Measurements from ENCODE around the gene PLXNB2. TPM values are rescaled to one million over a fixed set of nuclear protein-coding genes. Genes with fewer than 3 reads are reported as not detected.
A peak's percentile ranks its signal among the peaks of the same experiment; 100 is the strongest.

Gene PLXNB2, protein sequence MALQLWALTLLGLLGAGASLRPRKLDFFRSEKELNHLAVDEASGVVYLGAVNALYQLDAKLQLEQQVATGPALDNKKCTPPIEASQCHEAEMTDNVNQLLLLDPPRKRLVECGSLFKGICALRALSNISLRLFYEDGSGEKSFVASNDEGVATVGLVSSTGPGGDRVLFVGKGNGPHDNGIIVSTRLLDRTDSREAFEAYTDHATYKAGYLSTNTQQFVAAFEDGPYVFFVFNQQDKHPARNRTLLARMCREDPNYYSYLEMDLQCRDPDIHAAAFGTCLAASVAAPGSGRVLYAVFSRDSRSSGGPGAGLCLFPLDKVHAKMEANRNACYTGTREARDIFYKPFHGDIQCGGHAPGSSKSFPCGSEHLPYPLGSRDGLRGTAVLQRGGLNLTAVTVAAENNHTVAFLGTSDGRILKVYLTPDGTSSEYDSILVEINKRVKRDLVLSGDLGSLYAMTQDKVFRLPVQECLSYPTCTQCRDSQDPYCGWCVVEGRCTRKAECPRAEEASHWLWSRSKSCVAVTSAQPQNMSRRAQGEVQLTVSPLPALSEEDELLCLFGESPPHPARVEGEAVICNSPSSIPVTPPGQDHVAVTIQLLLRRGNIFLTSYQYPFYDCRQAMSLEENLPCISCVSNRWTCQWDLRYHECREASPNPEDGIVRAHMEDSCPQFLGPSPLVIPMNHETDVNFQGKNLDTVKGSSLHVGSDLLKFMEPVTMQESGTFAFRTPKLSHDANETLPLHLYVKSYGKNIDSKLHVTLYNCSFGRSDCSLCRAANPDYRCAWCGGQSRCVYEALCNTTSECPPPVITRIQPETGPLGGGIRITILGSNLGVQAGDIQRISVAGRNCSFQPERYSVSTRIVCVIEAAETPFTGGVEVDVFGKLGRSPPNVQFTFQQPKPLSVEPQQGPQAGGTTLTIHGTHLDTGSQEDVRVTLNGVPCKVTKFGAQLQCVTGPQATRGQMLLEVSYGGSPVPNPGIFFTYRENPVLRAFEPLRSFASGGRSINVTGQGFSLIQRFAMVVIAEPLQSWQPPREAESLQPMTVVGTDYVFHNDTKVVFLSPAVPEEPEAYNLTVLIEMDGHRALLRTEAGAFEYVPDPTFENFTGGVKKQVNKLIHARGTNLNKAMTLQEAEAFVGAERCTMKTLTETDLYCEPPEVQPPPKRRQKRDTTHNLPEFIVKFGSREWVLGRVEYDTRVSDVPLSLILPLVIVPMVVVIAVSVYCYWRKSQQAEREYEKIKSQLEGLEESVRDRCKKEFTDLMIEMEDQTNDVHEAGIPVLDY (N-terminal part only)
- polyA plus RNA-seq (2013, experiment 1 of 4) = 127 TPM
- 139 TPM for polyA plus RNA-seq (2013, experiment 2 of 4)
- 102 TPM for polyA plus RNA-seq (2013, experiment 3 of 4)
- 101 TPM for polyA plus RNA-seq (2013, experiment 4 of 4)

DNA sequence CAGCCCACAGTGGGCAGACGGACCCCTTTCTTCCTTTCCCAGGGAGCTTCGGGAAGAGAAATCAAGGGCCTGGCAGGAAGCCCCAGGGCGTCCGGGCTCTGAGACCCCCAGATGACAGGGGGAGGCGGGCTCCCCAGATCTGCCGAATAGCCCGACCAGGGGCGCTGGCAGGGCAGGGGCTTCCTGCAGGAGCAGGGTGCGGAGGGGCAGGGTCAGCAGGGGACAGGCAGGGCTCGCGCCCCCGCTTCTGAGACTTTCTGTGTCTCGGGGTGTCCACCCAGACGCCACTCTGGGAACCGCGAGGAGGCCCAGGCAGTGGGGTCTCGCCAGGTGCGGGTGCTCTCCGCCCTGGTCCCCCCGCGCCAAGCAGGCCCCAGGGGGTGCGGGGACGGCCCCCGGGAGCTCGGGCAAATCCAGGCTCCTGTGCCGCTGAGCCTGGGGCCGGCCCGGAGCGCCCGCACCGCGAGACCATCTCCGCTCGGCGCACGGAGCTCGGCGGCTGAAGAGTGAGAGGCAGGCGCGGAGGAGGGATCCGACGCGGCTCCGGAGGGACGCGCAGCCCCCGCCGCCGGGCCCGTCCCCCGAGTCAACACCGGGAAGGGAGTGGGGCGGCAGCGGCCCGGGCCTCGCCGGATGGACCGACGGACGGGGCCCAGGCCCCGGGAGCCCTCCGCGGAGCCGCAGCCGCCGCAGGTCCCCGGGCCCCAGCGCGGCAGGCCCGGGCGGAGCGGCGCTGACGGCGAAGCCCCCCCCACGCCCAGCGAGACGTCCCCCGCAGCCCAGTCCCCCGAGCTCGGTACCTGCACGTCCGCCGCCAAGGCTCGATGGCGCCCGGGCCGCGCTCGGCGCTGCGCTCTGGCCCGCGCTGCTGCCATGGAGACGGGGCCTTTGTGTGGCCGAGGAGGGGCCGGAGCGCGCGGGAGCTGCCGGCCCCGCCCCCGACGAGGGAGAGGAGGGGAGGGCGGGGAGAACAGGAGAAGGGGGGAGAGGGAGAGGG lies at the start of gene PLXNB2:
TSS of gene PLXNB2 (minus strand) at position 894 of the 997 bp plus-strand sequence. CDS start 17,062 bp downstream, outside the sequence.
- Histone ChIP-seq H3K4me1 (ENCODE audit: control insufficient read depth, insufficient read depth, low read length) (peaks cover 41% of the 10 kb centered on the region), H3K9me3 (ENCODE audit: control insufficient read depth, low read length) (no peaks in the 10 kb centered on the region), H3K27ac (ENCODE audit: insufficient read depth, low read depth, low read length, poor library complexity, severe bottlenecking) (peak within 1 kb of the TSS; percentile 77), H3K4me3 (ENCODE audit: insufficient read depth, low read depth, low read length) (peak within 1 kb of the TSS; percentile 91), H3K36me3 (ENCODE audit: control insufficient read depth, insufficient read depth, low read length) (no peaks in the 10 kb centered on the region), H3K27me3 (ENCODE audit: control insufficient read depth, insufficient read depth, low read length, poor library complexity, severe bottlenecking) (no peaks in the 10 kb centered on the region)
- 1% methylated on average over 102 to 104 of the region's 105 CpGs for WGBS, 2 experiments

DNA sequence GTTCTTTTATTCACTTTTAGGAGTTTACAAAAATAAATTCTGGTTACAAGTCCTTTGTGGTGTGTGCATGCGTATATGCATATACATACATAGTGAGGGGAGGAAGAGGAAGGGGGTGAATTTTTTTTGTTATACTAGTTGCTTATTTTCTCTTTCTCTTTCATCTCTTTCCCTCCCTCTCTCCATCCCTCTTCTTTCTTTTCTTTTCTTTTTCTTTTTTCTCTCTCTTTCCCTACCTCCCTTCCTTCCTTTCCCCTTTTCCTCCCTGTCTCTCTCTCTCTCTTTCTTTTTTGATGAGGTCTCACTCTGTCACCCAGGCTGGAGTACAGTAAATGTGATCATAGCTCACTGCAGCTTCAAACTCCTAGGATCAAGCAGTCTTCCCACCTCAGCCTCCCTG lies 49.8 kb upstream of the PLXNB2 start:
- no peak overlapping the region for H3K4me3 ChIP-seq (ENCODE audit: insufficient read depth, low read depth, low read length)
- H3K27ac ChIP-seq (ENCODE audit: insufficient read depth, low read depth, low read length, poor library complexity, severe bottlenecking) = no peak overlapping the region
- H3K9me3 ChIP-seq (ENCODE audit: control insufficient read depth, low read length) = no peaks in the 10 kb centered on the region
- H3K4me1 ChIP-seq (ENCODE audit: control insufficient read depth, insufficient read depth, low read length) = no peaks in the 10 kb centered on the region
- no peaks in the 10 kb centered on the region for H3K36me3 ChIP-seq (ENCODE audit: control insufficient read depth, insufficient read depth, low read length)
- no CpG with 5 or more reads among the region's 1 CpG for WGBS, 2 experiments
- no peaks in the 10 kb centered on the region for H3K27me3 ChIP-seq (ENCODE audit: control insufficient read depth, insufficient read depth, low read length, poor library complexity, severe bottlenecking)

DNA sequence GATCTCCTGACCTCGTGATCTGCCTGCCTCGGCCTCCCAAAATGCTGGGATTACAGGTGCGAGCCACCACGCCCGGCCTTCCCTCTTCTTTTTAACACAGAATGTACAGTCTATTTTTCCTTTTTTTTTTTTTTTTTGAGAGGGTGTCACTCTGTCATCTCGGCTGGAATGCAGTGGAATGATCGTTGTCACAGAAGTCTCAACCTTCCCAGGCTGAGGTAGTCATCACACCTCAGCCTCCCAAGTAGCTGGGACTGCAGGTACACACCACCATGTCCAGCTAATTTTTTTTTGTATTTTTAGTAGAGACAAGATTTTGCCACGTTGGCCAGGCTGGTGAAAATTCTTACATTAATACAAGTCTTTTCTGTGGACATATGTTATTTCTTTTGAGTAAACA lies 48.7 kb upstream of the PLXNB2 start:
- H3K4me3 ChIP-seq (ENCODE audit: insufficient read depth, low read depth, low read length) = no peak overlapping the region
- H3K27ac ChIP-seq (ENCODE audit: insufficient read depth, low read depth, low read length, poor library complexity, severe bottlenecking) = no peak overlapping the region
- no peaks in the 10 kb centered on the region for H3K27me3 ChIP-seq (ENCODE audit: control insufficient read depth, insufficient read depth, low read length, poor library complexity, severe bottlenecking)
- no peaks in the 10 kb centered on the region for H3K4me1 ChIP-seq (ENCODE audit: control insufficient read depth, insufficient read depth, low read length)
- no peaks in the 10 kb centered on the region for H3K36me3 ChIP-seq (ENCODE audit: control insufficient read depth, insufficient read depth, low read length)
- WGBS, 2 experiments = 93 to 97% methylated on average over 8 of the region's 8 CpGs
- no peaks in the 10 kb centered on the region for H3K9me3 ChIP-seq (ENCODE audit: control insufficient read depth, low read length)

DNA sequence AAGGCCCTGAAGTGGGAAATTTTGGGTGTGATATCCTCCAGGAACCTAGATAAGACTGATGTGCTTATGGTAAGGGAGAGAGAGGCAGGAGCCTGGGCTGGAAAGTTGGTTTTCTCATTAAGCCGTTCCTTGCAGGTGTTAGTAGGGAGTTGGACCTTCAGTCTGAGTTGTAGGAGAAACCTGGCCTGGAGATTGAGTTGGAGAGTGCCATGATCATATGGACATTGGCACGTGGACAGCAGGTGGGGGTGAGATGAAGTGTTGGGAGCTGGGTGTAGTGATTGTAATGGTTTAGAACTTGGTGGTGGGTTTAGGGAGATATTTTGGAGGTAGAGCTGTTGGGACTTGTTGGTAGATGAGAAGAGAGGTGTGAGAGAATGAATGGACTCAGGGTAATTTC lies 40.6 kb upstream of the PLXNB2 start:
- Histone ChIP-seq H3K4me3 (ENCODE audit: insufficient read depth, low read depth, low read length) (no peak overlapping the region), H3K27ac (ENCODE audit: insufficient read depth, low read depth, low read length, poor library complexity, severe bottlenecking) (no peak overlapping the region), H3K9me3 (ENCODE audit: control insufficient read depth, low read length) (no peaks in the 10 kb centered on the region), H3K36me3 (ENCODE audit: control insufficient read depth, insufficient read depth, low read length) (no peaks in the 10 kb centered on the region), H3K27me3 (ENCODE audit: control insufficient read depth, insufficient read depth, low read length, poor library complexity, severe bottlenecking) (no peaks in the 10 kb centered on the region), H3K4me1 (ENCODE audit: control insufficient read depth, insufficient read depth, low read length) (no peaks in the 10 kb centered on the region)
- WGBS, 2 experiments = 87 to 94% methylated on average over 2 of the region's 2 CpGs

DNA sequence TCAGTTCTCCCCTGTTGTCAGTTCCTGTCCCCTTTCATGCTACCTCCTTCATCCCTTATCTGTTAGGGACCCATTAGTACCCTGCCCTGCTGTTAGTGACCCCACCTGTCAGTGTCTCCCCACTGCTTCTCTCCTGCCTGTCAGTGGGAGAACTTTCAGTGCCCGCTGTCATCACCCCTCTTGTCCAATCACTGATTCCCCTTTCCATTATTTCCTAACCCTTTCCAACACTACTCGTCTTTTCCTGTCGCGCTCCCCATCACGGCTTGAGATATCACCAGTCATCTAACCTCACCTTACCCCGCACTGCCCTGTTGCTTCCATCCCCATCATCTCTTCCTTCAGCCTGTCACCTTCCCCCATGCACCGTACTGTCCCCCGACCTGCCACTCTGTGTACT lies 39.7 kb upstream of the PLXNB2 start:
- Histone ChIP-seq H3K9me3 (ENCODE audit: control insufficient read depth, low read length) (no peaks in the 10 kb centered on the region), H3K4me3 (ENCODE audit: insufficient read depth, low read depth, low read length) (no peak overlapping the region), H3K36me3 (ENCODE audit: control insufficient read depth, insufficient read depth, low read length) (no peaks in the 10 kb centered on the region), H3K4me1 (ENCODE audit: control insufficient read depth, insufficient read depth, low read length) (no peaks in the 10 kb centered on the region), H3K27ac (ENCODE audit: insufficient read depth, low read depth, low read length, poor library complexity, severe bottlenecking) (no peak overlapping the region), H3K27me3 (ENCODE audit: control insufficient read depth, insufficient read depth, low read length, poor library complexity, severe bottlenecking) (no peaks in the 10 kb centered on the region)
- 89 to 91% methylated on average over 8 of the region's 8 CpGs for WGBS, 2 experiments

DNA sequence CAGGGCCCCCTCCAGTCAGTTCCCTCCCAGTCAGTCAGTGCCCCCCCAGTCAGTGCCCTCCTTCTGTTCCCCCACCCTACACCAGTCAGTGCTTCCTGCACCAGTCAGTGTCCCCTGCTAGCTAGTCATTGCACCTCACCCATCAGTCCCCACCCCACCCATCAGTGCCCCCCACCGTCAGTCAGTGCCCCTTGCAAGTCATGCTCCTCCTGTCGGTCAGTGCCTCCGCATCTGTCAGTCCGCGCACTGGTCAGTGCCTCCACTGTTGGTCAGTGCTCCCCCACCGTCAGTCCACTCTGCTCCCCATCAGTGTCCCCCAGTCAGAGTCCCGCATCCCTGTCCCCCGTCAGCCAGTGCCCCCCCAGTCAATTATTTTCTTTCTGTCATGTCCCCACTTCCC lies 39.0 kb upstream of the PLXNB2 start:
- 76 to 80% methylated on average over 8 of the region's 8 CpGs for WGBS, 2 experiments
- H3K9me3 ChIP-seq (ENCODE audit: control insufficient read depth, low read length) = no peaks in the 10 kb centered on the region

DNA sequence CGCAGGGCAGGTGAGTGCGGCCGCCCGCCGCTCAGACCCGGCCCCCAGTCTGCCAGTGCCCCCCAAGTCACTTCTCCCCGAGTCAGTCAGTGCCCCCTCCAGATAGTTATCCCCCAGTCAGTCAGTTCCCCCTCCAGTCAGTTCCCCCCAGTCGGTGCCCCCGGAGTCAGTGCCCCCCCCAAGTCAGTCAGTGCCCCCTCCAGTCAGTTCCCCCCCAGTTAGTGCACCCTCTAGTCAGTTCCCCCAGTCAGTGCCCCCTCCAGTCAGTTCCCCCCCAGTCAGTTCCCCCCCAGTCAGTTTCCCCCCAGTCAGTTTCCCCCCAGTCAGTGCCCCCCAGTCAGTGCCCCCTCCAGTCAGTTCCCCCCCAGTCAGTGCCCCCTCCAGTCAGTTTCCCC lies 36.1 kb upstream of the PLXNB2 start:
- Histone ChIP-seq H3K9me3 (ENCODE audit: control insufficient read depth, low read length) (no peaks in the 10 kb centered on the region), H3K4me1 (ENCODE audit: control insufficient read depth, insufficient read depth, low read length) (no peaks in the 10 kb centered on the region), H3K4me3 (ENCODE audit: insufficient read depth, low read depth, low read length) (peak overlapping the region; percentile 68), H3K27ac (ENCODE audit: insufficient read depth, low read depth, low read length, poor library complexity, severe bottlenecking) (no peak overlapping the region), H3K36me3 (ENCODE audit: control insufficient read depth, insufficient read depth, low read length) (no peaks in the 10 kb centered on the region), H3K27me3 (ENCODE audit: control insufficient read depth, insufficient read depth, low read length, poor library complexity, severe bottlenecking) (no peaks in the 10 kb centered on the region)
- 0 to 1% methylated on average over 7 of the region's 9 CpGs for WGBS, 2 experiments

More for the DNA sequence above, 39.0 kb upstream of the PLXNB2 start:
- H3K27ac ChIP-seq (ENCODE audit: insufficient read depth, low read depth, low read length, poor library complexity, severe bottlenecking) = no peak overlapping the region
- H3K4me1 ChIP-seq (ENCODE audit: control insufficient read depth, insufficient read depth, low read length) = no peaks in the 10 kb centered on the region
- H3K4me3 ChIP-seq (ENCODE audit: insufficient read depth, low read depth, low read length) = no peak overlapping the region
- no peaks in the 10 kb centered on the region for H3K27me3 ChIP-seq (ENCODE audit: control insufficient read depth, insufficient read depth, low read length, poor library complexity, severe bottlenecking)
- H3K36me3 ChIP-seq (ENCODE audit: control insufficient read depth, insufficient read depth, low read length) = no peaks in the 10 kb centered on the region

DNA sequence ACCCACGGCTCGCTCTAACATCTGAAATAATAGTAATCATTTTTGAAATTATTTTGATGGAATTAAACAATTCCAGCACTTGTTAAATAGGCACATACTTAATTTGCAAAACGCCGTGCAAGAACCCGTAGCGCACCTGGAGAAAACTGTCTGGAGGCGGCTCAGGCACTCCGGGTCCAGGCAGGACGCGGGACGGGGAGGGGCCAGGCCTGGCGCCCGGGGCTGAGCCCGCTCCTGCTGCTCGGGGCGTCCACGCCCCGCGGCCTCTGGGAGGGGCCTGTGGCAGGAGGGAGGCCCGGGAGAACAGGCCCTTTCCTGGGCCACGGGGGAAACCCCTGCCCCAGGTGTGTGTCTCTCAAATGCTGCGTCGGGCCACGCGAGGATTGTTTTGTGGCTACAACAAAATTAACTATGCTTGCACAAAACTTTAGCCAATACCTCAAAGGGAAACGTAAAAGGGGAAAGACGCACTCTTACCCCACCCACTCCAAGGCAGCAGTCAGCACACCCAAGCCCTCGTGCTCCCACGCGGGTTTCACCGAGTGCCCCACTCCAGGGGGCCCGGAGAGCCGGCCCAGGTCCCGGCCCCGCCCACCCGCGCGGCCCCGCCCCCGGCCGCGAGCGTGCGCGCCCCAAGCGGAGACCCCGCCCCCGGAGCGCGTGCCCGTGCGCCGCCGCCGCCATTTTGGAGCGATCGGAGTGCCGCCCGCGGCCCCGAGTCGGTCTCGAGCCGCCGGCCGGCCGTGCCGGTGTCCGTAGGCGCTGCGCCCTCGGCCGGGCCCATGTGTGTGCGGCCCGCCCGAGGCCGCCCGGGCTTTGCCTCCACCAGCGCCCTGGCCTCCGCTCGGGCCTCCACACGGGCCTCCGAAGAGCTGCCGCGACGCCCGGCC lies 35.5 kb upstream of the PLXNB2 start, which contains the start of gene PPP6R2:
TSS of gene PPP6R2 (plus strand) at position 677 of the 890 bp plus-strand sequence. CDS start 50,582 bp downstream, outside the sequence.
- 0% methylated on average over 85 to 86 of the region's 87 CpGs for WGBS, 2 experiments

More for the DNA sequence above, 35.5 kb upstream of the PLXNB2 start, which contains the start of gene PPP6R2:
- H3K4me3 ChIP-seq (ENCODE audit: insufficient read depth, low read depth, low read length) = peak within 1 kb of the TSS; percentile 68
- peak within 1 kb of the TSS; percentile 87 for H3K27ac ChIP-seq (ENCODE audit: insufficient read depth, low read depth, low read length, poor library complexity, severe bottlenecking)
- no peaks in the 10 kb centered on the region for H3K4me1 ChIP-seq (ENCODE audit: control insufficient read depth, insufficient read depth, low read length)
- no peaks in the 10 kb centered on the region for H3K27me3 ChIP-seq (ENCODE audit: control insufficient read depth, insufficient read depth, low read length, poor library complexity, severe bottlenecking)
- H3K9me3 ChIP-seq (ENCODE audit: control insufficient read depth, low read length) = no peaks in the 10 kb centered on the region
- H3K36me3 ChIP-seq (ENCODE audit: control insufficient read depth, insufficient read depth, low read length) = no peaks in the 10 kb centered on the region
